T-helper 2 cell treated with Interferon-gamma antibody and Interleukin-4, amounts not matched to agents 100 ng/mL and 5 ng/mL, for 36 hours (primary cell): Measurements from ENCODE around the gene EFCAB13. TPM values are rescaled to one million over a fixed set of nuclear protein-coding genes. Genes with fewer than 3 reads are reported as not detected.
"Not testable (repeated sequence)": the region's sequence is repeated elsewhere in the genome, so short reads cannot be mapped to it uniquely, and the experiment has no call there.

Experiments used
- intact Hi-C: fragments of 100-400 bp; cut with micrococcal nuclease; formaldehyde crosslinking; loops from one replicate; pipeline ENCODE4 v1.15.1; 2023
- total RNA-seq: library from RNA; stranded (reverse); gene quantifications from 2 replicates; pipeline ENCODE4 v1.2.3, GENCODE V29; 2022

EFCAB13 gene
- total RNA-seq, 1 donor from 2014 or later = 4.9 TPM

DNA sequence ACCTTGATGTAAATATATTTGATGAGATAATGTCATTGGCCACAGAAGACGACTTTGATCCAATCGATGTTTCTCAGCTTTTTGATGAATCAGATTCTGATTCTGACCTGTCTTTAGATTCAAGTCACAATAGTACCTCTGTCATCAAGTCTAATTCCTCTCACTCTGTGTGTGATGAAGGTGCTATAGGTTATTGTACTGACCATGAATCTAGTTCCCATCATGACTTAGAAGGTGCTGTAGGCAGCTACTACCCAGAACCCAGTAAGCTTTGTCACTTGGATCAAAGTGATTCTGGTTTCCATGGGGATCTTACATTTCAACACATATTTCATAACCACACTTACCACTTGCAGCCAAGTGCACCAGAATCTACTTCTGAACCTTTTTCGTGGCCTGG lies 101.5 kb downstream of the EFCAB13 start:
- intact Hi-C loops = not testable (repeated sequence)

- intact Hi-C loops = not testable (repeated sequence)
Observed at GRCh38 chr17:47425887-47426635, 102.3 kb downstream of the EFCAB13 start.

DNA sequence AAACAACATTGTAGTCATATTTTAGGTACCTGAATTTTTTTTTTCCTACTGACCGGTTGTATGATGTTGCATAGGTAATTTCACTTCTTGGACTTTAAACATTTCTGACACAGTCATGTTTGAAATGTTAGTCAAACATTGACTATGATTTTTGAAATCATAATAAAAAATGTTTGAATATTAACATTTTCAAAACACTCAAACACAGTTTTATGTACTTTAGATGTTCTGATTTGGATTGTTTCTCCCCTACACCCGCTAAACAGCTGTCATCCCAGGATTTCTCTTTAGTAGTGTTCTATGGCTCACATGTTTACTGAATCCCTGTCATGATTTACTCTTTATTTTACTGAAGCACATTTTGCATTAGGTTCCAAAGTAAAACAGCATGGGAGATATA lies 104.2 kb downstream of the EFCAB13 start:
- intact Hi-C loops = no loop called here

DNA sequence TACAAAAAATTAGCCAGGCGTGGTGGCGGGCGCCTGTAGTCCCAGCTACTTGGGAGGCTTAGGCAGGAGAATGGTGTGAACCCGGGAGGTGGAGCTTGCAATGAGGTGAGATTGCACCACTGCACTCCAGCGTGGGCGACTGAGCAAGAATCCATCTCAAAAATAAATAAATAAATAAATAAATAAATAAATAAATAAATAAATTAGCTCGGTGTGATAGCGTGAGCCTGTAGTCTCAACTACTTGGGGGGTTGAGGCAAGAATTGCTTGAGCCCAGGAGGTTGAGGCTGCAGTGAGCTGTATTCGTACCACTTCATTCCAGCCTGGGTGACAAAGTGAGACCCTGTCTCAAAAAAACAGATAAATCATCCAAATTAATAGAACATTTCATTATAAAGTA lies 108.5 kb downstream of the EFCAB13 start:
- intact Hi-C loops = not testable (repeated sequence)

- intact Hi-C loops = no loop called here
Observed at GRCh38 chr17:47465165-47465564, 141.4 kb downstream of the EFCAB13 start.

- intact Hi-C loops = not testable (repeated sequence)
Observed at GRCh38 chr17:47466976-47467375, 143.2 kb downstream of the EFCAB13 start.

GRCh38 chr17:47470836-47471235 lies 147.1 kb downstream of the EFCAB13 start:
- intact Hi-C loops = no loop called here

- intact Hi-C loops = not testable (repeated sequence)
Observed at GRCh38 chr17:47472073-47472472, 148.3 kb downstream of the EFCAB13 start.

Other genes with a start within 250 kb of the EFCAB13 start
- 118 and 120 TPM in 2 replicates for gene CDC27, start 134.7 kb upstream of the EFCAB13 start, total RNA-seq
- not detected in 2 replicates for gene MYL4, start 114.6 kb upstream of the EFCAB13 start, total RNA-seq
- 1.7 and 1.9 TPM in 2 replicates for gene ITGB3, start 70.1 kb upstream of the EFCAB13 start, total RNA-seq
- 88.5 and 95.5 TPM in 2 replicates for gene NPEPPS, start 207.2 kb downstream of the EFCAB13 start, total RNA-seq